ENCODE results near the gene PXDC1.

DNA sequence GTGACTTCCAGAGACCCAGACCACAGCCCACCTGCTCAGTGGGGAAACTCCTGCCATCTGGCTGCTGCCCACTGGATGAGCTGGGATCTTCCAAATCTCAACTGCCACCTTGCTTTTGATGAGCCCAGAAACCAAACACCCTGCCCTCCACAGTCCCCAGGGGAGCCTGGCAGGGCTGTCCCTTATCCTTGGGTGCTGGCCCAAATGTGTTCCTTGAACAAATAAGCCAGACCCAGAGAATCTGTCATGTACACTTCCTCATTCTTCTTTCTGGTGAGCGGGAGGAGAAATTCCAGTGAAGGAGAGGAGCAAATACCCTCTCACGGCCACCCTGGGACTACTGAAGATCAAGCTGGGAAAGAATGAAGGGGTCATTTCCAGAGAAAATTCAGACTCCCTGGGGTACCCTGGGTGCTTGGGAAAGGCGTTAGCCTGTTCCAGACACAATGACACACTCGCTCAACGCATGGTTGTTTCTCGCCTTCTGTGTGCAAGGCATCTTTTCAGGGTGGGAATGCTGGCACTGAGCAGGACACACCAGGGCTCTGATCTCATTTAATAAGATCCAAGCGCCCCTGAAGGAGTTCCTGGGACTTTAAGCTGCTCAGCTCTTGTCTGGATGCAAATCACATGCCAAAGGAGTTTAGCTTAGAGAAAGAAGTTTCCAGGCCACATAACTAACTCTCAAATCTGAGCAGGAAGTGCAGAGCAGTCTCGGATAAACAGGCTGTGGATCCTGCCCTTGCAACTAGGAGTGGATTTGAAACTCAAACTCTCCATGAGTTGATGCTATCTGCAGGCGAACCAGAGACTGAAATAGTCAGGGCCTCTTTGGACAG, 38.5 kb downstream of the PXDC1 start:
- no peak for TF ChIP-seq POLR2A (IDR thresholded peaks at IDR 0.05)
- no peak for TF ChIP-seq CTCF (IDR thresholded peaks at IDR 0.05)
